Measurements from ENCODE around the gene BAHCC1.
"Not testable (repeated sequence)": the region's sequence is repeated elsewhere in the genome, so short reads cannot be mapped to it uniquely, and the experiment has no call there.

BAHCC1 gene

GRCh38 chr17:81394921-81395599 lies at the start of gene BAHCC1:
BAHCC1 (plus strand) TSS chr17:81395457; CDS start chr17:81399740, 4,283 bp downstream.
- peak; percentile 98 for DNase-seq (ENCODE audit: low spot score)

DNA sequence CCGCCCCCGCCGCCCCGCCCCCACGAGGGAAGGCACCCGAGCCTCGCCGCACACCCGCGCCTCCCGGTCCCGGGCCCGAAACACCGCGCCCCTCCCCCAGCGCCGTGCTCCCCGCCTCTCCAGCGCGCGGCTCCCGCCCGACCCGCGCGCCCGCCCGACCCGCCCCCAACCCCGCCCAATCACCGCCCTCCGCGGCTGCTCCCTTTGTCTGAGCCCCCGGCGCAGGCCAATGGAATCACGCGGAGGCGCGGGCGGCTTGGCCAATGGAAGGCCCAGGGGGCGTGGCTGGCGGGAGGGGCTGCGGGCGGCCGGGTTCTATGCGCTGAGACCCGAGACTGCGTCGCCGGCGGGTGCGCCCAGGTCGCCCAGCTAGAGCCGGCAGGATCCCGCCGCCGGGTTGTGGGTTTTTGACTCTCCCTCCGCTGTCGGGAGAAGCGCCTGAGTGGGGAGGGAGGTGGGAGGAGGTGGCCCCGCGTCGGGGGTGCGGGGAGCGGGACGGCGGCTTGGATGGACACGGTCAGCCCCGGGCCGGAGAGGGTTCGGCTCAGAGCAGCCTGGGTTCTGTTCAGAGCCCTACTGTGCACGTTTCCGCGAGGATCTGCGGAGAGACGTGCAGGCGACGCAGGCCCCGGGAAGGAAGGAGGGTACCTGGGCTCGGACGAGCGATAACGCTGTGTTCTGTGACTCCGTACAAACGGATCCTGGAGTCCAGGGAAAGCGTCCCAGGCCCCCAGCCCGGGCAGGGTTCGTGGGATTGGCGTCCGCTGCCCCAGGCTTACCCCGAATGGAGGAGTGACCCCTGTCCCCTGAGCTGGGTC lies 49.0 kb upstream of the BAHCC1 start:
- DNase-seq (ENCODE audit: low spot score), result peak; percentile 97

DNA sequence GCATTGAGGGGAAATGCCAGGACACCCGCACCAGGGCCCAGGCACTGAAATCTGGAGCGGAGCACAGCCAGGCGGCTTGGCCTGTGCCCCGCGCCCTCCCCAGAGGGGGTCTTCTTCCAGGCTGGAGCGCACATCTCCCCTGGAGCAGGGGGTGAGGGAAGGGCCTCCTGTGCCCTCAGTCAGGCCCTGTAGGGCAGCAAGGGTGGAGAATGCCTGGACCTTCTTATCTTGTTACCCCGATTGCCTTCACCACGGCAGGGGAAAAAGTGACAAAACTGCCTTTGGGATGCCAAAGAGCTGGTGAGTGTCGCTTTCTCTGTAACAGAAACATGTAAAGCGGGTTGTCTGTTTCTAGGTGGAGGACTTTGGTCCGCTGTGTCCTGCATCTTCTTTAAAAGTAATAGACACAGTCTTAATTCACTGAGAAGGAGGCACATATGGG lies 48.3 kb upstream of the BAHCC1 start:
- no peak for DNase-seq (ENCODE audit: low spot score)

DNA sequence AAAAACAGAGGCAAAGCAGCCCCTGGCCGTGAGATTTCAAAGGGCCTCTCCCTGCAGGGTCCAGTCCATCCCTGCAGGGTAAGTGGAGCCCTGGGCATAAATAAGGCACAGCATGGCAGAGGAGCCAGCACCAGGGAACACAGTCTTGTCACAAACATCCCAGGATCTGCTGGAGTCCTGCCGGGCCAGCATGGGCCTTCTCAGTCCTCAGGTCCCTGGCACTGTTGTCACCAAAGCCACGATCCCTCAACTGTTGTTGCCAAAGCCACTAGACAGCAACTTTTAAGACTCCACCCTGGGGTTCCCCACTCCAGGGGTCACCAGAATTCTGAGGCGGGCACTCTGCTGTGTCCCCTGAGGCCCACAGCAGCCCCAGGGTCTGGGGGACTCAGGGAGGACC lies 47.8 kb upstream of the BAHCC1 start:
- no peak for DNase-seq (ENCODE audit: low spot score)

DNA sequence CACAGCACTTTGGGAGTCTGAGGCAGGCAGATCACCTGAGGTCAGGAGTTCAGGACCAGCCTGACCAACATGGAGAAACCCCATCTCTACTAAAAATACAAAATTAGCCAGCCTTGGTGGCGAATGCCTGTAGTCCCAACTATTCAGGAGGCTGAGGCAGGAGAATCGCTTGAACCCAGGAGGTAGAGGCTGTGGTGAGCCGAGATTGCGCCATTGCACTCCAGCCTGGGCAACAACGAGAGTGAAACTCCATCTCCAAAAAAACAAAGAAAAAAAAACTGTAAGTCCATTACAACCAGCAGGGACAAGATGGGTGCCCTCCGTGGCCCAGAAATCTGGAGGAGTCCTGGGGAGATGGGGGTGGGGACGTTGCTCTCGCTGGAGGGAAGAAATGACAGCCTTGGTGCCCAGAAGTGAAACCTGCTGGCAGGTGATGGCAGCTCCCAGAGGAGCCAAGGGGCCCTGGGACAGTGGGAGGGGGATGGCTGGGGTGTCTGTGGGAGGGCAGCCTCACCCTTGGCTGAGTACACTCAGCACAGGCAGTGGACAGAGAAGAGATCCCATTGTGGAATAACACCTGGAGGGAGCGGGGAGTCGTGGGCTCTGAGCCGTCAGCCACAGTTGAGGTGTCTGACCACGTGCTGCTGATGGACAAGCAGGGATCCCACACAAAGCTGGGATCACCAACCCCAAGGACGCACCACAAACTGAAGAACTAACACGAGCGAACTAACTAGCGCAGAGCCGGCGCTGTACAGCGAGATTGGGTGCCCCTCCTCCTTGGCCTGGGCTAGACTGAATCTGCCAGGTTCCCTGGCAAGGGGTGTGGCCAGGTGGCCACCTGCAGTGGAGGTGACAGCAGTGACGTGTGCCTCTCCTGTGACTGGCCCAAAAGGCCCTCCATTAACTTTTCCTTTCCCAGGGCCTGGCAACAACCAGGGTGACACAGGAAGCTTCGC lies 46.9 kb upstream of the BAHCC1 start:
- no peak for DNase-seq (ENCODE audit: low spot score)

DNA sequence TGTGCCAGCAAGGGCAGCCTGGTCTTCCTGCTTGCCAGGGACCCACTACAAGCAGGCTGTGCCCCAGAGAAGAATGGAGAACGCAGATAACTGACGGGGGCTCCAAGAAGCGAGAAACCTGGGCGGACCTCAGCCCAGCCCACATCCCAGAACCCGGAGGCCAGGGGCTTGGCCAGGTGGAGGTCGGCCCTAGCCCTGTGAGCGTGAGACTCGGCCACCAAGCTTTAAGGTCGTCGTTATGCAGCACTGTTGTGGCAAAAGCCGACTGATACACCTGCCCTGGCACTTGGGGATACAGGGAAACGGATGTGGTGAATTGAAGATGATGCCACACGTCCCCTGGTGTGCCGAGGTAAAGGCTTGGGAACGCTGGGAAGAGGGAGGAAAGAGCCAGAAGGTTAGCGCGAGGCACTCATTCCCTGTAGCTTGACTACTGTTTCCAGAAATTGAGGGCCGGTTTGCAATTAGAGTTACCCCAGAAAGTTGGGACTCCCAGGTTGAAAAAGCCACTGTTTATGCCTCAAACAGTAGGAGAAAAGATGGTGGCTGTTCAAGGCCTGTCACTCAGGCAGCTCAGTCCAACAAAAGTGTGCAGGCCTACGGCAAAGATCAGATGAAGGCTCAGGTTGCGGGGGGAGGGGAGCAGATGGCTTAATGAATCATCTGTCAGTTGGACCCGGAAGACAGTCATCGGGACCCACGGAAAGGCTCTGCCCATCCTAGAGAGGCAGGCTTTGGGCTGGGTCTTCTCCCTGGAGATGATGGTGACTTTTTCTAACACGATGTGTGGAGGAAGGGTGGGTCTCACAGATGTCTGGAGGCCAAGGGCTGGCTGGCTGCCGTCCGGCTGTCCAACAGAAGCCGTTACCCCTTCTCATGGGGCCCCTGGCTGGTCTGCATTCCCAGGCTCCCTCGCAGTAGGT lies 45.6 kb upstream of the BAHCC1 start:
- no peak for DNase-seq (ENCODE audit: low spot score)

DNA sequence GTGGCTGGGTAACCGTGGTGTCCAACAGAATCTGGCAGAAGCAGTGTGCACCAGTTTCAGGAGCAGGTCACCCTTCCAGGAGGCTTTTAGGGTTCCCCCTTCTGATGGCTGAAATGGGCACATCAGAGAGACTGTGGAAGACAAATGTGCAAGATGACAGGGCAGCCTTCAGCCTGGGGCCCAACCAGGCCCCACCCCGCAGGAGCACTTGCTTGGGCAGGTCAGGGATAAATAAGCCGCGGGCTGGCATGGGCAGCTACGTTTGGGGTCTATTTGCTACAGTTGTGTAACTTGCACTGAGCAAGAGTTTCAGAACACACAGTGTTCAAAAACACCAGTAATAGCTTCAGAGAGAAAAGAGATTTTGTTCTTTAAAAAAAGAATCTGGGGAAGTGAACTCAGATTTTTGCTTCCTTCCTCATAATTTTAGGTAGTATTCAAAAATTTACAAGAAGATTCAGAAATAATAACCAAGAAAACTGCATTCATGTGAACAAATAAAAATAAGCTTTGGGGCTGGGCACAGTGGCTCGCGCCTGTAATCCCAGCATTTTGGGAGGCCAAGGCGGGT lies 44.9 kb upstream of the BAHCC1 start:
- no peak for DNase-seq (ENCODE audit: low spot score)

DNA sequence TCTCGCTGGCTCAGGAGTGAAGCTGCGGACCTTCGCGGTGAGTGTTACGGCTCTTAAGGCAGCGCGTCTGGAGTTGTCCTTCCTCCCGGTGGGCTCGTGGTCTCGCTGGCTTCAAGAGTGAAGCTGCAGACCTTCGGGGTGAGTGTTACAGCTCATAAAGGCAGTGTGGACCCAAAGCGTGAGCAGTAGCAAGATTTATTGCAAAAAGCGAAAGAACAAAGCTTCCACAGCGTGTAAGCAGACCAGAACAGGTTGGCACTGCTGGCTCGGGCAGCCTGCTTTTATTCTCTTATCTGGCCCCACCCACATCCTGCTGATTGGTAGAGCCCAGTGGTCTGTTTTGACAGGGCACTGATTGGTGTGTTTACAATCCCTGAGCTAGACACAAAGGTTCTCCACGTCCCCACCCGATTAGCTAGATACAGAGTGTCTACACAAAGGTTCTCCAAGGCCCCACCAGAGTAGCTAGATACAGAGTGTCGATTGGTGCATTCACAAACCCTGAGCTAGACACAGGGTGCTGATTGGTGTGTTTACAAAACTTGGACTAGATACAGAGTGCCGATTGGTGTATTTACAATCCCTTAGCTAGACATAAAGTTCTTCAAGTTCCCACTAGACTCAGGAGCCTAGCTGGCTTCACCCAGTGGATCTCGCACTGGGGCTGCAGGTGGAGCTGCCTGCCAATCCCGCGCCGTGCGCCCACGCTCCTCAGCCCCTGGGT lies 43.8 kb upstream of the BAHCC1 start:
- DNase-seq (ENCODE audit: low spot score), result not testable (repeated sequence)

GRCh38 chr17:81352056-81352455 lies 43.2 kb upstream of the BAHCC1 start:
- not testable (repeated sequence) for DNase-seq (ENCODE audit: low spot score)

DNA sequence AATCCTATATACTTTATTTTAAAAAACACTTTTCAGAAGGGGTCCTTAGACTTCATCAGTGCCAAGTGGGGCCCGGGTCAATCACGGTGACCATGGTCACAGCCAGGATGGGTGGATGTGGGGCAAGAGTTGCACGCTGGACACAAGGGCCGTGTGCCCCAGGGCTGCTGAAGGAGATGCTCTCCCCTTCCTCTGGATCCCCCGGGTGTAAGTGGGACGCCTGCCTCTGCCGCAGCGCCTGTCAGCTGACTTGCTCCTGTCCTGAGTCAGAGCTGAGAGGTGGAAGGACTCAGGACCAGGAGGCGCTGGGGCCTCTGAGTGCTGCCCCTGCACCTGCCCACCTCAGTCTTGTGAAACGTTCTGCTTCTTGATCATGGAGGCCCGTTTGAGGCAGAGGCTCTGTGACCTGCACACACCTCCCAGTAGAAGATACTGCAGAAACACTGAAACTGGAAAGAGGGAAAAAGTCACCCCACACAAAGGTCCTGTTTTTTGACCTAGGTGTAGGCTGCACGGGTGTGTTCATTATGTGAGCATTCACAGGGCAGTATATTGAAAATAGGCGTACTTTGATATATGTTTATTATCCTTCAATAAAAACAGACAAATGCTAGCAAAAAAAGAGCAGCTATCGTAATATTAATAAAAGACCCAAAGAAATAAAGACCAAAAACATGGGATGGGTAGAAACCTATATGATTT lies 40.9 kb upstream of the BAHCC1 start:
- DNase-seq (ENCODE audit: low spot score), result no peak

- peak; percentile 72 for DNase-seq (ENCODE audit: low spot score)
These were observed 40.3 kb upstream of the BAHCC1 start for GRCh38 chr17:81354954-81355347.

DNA sequence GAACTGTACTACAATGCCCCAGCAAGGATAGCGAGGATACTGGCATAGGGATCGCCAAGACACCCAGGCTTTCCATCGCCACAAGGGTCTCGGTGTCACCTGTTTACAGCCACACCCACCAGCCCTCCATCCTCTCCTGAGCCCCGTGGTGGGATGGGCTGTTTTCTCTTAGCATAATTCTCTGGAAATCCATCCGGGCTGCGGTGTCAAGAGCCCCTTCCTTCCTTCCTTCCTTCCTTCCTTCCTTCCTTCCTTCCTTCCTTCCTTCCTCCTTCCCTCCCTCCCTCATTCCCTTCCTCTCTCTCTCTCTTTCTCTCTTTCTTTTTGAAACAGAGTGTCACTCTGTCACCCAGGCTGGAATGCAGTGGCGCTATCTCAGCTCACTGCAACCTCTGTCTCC lies 36.0 kb upstream of the BAHCC1 start:
- DNase-seq (ENCODE audit: low spot score), result no peak

DNA sequence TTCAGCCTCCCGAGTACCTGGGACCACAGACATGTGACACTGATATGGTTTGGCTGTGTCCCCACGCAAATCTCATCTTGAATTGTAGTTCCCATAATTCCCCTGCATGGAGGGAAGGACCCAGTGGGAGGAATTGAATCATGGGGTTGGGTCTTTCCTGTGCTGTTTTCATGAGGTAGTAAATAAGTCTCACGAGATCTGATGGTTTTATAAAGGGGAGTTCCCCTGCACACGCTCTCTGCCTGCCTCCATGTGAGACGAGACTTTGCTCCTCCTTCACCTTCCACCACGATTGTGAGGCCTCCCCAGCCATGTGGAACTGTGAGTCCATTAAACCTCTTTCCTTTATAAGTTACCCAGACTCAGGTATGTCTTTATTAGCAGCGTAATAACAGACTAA lies 33.3 kb upstream of the BAHCC1 start:
- not testable (repeated sequence) for DNase-seq (ENCODE audit: low spot score)

DNA sequence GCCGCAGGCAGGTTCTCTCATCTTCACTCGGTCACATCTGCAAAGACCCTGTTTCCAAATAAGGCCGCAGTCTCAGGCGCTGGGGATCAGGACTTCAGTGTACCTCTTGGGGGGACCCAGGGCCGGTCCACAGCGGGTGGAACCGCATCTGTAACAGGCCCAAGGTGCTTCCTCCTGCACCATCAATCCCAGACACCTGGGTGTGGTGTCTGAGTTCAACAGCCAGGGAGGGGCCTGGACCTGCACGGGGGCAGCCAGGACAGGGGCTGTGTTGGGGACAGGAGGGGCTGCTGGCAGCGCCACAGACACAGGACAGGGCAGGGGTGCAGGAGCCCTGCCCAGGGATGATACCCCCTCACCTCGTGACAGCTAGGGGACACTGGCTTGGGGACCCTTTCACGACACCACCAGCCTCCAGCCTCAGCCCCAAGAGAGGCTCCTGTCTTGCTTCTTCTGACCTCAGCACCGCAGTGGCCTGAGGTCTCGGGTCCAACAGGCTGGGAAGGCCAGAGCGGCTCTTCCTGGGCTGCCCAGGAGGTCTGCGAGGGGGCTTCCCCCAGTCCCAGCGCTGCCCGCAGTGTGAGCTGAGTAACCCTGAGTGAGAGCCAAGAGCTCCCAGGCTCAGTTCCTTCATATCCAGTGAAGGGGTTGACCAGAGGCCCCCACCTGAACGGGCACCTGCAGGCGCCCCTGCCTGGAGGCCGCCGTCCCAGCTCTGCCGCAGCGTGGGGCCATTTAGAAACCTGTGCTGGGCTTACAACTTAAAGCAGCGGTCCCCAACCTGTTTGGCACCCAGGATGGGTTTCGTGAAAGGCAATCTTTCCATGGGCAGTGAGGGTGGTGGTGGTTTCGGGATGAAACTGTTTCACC lies 30.7 kb upstream of the BAHCC1 start:
- no peak for DNase-seq (ENCODE audit: low spot score)

GRCh38 chr17:81365148-81365600 lies 30.1 kb upstream of the BAHCC1 start:
- DNase-seq (ENCODE audit: low spot score), result no peak

GRCh38 chr17:81365601-81366585 lies 29.4 kb upstream of the BAHCC1 start:
- DNase-seq (ENCODE audit: low spot score), result no peak

- DNase-seq (ENCODE audit: low spot score), result no peak
These were observed 28.6 kb upstream of the BAHCC1 start for GRCh38 chr17:81366648-81367047.

Measured in HuH-7.5 (cell line).